Fibroblast of the aortic adventitia (primary cell): Measurements from ENCODE around the gene ATXN10. TPM values are rescaled to one million over a fixed set of nuclear protein-coding genes. Genes with fewer than 3 reads are reported as not detected.

Experiments
- DNase-seq: peaks from one replicate; pipeline ENCODE4 v3.0.0-alpha.2; 2010; ENCODE audit warnings: low read depth
- H3K4me3 ChIP-seq: 2 replicates; pipeline ENCODE4 v1.5.1; 2011; ENCODE audit warnings: low read depth, mild to moderate bottlenecking, control low read depth, low read length, moderate library complexity
- total RNA-seq: library from RNA; depleted of rRNA; stranded (reverse); fragments of >200 nt; gene quantifications from 2 replicates; pipeline ENCODE4 v1.2.3, GENCODE V29; 2012; ENCODE audit warnings: low replicate concordance
- TF ChIP-seq, protein P1 (sequence below): IDR thresholded peaks from 2 replicates; pipeline ENCODE4 v1.5.1; 2011; ENCODE audit warnings: mild to moderate bottlenecking, low read length, control low read depth, inconsistent platforms; ENCODE audit not compliant: insufficient read depth

ATXN10 gene
- total RNA-seq, 1 donor = 130 TPM

DNA sequence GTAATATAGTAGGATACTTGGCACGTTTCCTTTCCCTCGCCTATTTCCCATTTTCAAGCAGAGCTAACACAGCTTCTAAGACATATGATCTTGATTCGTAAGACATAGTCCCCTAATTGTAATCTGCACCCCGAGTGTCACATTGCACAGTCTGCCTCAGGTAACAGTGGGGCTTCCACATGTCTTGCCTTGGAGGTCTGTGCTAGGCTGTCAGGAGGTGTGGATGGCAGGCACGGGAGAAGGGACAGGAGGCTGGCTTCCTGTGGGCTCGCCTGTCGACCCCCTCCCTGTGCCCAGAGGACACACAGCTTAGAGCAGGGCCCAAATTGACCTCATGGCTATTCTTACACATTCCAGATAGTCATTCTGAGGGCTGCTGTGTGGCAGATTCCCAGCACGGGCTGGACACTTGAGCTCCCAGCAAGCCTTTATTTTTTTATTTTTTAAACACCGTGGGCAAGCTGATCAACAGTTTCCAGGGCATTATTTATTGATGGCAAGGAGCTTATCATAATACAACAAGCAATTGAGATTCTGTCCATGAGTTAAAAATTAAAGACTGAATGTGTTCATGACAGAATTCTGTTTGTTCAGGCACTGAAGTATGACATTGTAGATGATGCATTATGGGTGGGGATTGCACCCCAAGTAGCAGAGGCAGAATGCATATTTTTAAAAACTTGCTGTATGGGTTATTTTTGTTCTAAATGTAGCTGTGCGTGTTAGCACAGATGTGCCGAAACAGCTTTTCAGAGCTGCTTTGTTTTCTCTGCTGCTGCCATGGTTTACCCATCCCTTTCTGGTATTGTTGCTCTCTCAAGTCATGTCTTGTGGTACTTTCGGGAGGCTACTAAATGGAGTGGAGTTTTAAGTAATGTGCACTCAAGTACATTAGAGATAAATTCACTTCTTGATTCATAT lies 113.0 kb downstream of the ATXN10 start:
- H3K4me3 ChIP-seq = no peak overlapping the region
- TF ChIP-seq, protein P1, sequence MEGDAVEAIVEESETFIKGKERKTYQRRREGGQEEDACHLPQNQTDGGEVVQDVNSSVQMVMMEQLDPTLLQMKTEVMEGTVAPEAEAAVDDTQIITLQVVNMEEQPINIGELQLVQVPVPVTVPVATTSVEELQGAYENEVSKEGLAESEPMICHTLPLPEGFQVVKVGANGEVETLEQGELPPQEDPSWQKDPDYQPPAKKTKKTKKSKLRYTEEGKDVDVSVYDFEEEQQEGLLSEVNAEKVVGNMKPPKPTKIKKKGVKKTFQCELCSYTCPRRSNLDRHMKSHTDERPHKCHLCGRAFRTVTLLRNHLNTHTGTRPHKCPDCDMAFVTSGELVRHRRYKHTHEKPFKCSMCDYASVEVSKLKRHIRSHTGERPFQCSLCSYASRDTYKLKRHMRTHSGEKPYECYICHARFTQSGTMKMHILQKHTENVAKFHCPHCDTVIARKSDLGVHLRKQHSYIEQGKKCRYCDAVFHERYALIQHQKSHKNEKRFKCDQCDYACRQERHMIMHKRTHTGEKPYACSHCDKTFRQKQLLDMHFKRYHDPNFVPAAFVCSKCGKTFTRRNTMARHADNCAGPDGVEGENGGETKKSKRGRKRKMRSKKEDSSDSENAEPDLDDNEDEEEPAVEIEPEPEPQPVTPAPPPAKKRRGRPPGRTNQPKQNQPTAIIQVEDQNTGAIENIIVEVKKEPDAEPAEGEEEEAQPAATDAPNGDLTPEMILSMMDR = no peak
- no peak for DNase-seq

DNA sequence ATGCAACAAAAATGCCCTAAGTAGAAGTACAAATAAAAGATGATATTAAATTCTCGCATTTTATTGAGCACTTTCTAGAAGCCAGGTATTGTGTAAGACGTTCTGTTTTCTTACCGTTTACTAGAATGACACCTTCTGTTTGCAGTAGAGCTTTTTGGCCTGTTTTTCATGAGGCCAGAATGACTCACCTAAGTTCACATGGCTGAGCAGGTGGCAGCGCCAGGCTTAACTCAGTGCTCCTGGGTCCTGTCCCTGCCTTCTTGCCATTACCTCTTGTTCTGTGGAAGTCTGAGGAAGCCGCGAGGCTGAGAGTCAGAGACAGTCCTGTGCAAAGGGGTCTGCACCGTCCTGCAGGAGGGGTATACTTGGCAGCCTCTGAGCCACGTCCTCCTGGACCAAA lies 113.8 kb downstream of the ATXN10 start:
- TF ChIP-seq, protein P1 = no peak
- H3K4me3 ChIP-seq = no peak overlapping the region
- DNase-seq = peak; percentile 22

- H3K4me3 ChIP-seq = no peak overlapping the region
- no peak for DNase-seq
- TF ChIP-seq, protein P1 = no peak
Measured at GRCh38 chr22:45786726-45787125, 115.1 kb downstream of the ATXN10 start.

DNA sequence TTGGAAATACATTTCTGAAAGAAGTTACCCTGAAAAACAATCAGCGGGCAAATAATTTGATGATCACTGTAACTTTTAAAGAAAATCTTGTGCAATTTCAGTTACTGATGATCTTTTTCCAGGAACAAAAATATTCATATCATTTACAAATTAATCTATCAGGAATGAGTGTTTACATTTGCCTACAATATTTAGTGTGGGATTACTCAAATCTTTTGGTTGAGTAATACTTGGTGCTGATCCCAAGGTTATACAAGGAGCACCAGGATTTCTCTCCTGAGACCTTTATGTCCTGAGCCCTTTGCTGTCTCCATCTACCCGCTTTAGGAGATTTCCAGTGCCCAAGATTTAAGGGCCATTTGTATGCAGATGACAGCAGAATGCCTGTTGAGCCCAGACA lies 116.1 kb downstream of the ATXN10 start:
- peak; percentile 35 for DNase-seq
- TF ChIP-seq, protein P1 = no peak
- H3K4me3 ChIP-seq = no peak overlapping the region

GRCh38 chr22:45788522-45788921 lies 116.9 kb downstream of the ATXN10 start:
- no peak overlapping the region for H3K4me3 ChIP-seq
- TF ChIP-seq, protein P1 = no peak
- DNase-seq = no peak

- DNase-seq = no peak
- H3K4me3 ChIP-seq = no peak overlapping the region
- TF ChIP-seq, protein P1 = no peak
Measured at GRCh38 chr22:45790401-45790800, 118.8 kb downstream of the ATXN10 start.
